Activated naive CD4-positive, alpha-beta T cell treated with anti-CD3 and anti-CD28 coated beads for 36 hours (primary cell): ENCODE results near the gene THSD4. TPM values are rescaled to one million over a fixed set of nuclear protein-coding genes. Genes with fewer than 3 reads are reported as not detected.
"Not testable (repeated sequence)": the region's sequence is repeated elsewhere in the genome, so short reads cannot be mapped to it uniquely, and the experiment has no call there.

ENCODE experiments used
- CTCF ChIA-PET: fragments of 350-600 bp; sonication (Branson Sonifier 250); formaldehyde crosslinking; loops from one replicate; lab custom pipeline; 2021; ENCODE audit warnings: antibody characterized with exemption; lab: Charles Lee
- DNase-seq: peaks from one replicate; pipeline ENCODE4 v3.0.0-alpha.2; 2020
- H3K27ac Mint-ChIP-seq: one replicate; pipeline ENCODE4 v1.8.0; 2021; ENCODE audit warnings: mild to moderate bottlenecking, mixed read lengths
- H3K27me3 Mint-ChIP-seq: one replicate; pipeline ENCODE4 v1.8.0; 2021; ENCODE audit warnings: low read depth, mixed read lengths
- H3K36me3 Mint-ChIP-seq: one replicate; pipeline ENCODE4 v1.8.0; 2021; ENCODE audit warnings: low read depth, mixed read lengths
- H3K4me1 Mint-ChIP-seq: one replicate; pipeline ENCODE4 v1.8.0; 2021; ENCODE audit warnings: low read depth, mixed read lengths
- H3K4me3 Mint-ChIP-seq: one replicate; pipeline ENCODE4 v1.8.0; 2021; ENCODE audit warnings: mild to moderate bottlenecking, moderate library complexity, mixed read lengths
- H3K9me3 Mint-ChIP-seq: one replicate; pipeline ENCODE4 v1.8.0; 2021; ENCODE audit warnings: mixed read lengths
- intact Hi-C: fragments of 100-400 bp; cut with micrococcal nuclease; formaldehyde crosslinking; loops from one replicate; pipeline ENCODE4 v1.15.1; 2023
- total RNA-seq, 2 experiments: library from RNA; stranded (reverse); gene quantifications; one replicate each; pipeline ENCODE4 v1.2.3, GENCODE V29; 2021

Gene THSD4
- total RNA-seq, 2 experiments from 2014 or later: not detected

DNA sequence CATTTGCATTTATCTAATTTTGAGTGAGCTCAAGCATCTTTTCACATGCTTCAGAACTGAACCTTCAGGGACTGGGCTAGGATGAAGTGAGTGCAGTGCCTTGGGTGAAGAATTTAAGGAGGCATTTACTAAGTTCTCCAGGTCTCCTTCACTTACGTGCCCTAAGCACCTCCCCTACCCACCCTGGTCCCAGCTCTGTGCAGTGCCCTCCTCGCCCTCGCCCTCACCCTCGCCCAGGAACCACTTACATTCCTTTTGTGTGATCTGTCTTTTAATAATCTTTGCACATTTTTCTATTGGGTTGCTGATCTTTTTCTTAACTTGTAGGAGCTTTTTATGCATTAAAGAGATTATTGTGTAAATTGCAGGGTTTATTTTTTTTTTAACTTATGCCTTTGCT lies 322.6 kb downstream of the THSD4 start:
- H3K4me1 Mint-ChIP-seq: no peaks in the 10 kb centered on the region
- no peak overlapping the region for H3K4me3 Mint-ChIP-seq
- CTCF ChIA-PET: interaction anchor here (1.4 to 2.0 kb wide), 2 partner anchors 51 kb away, joined by 3 to 7 read pairs; no protein-coding TSS in a partner anchor
- intact Hi-C loops: no loop called here
- no peaks in the 10 kb centered on the region for H3K36me3 Mint-ChIP-seq
- H3K27me3 Mint-ChIP-seq: no peaks in the 10 kb centered on the region
- H3K9me3 Mint-ChIP-seq: no peaks in the 10 kb centered on the region
- DNase-seq: no peak
- H3K27ac Mint-ChIP-seq: no peak overlapping the region

DNA sequence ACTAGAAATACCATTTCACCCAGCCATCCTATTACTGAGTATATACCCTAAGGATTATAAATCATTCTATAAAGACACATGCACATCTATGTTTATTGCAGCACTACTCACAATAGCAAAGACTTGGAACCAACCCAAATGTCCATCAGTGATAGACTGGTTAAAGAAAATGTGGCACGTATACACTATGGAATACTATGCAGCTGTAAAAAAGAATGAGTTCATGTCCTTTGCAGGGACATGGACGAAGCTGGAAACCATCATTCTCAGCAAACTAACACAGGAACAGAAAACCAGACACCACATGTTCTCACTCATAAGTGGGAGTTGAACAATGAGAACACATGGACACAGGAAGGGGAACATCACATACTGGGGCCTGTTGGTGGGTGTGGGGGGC lies 324.2 kb downstream of the THSD4 start:
- DNase-seq, H3K27ac Mint-ChIP-seq, H3K9me3 Mint-ChIP-seq, H3K4me3 Mint-ChIP-seq, intact Hi-C loops, H3K4me1 Mint-ChIP-seq, H3K27me3 Mint-ChIP-seq, H3K36me3 Mint-ChIP-seq: not testable (repeated sequence)
- CTCF ChIA-PET: interaction anchor here (1.0 to 2.9 kb wide), 4 partner anchors 53 to 766 kb away, joined by 3 to 19 read pairs (median 3); no protein-coding TSS in a partner anchor

DNA sequence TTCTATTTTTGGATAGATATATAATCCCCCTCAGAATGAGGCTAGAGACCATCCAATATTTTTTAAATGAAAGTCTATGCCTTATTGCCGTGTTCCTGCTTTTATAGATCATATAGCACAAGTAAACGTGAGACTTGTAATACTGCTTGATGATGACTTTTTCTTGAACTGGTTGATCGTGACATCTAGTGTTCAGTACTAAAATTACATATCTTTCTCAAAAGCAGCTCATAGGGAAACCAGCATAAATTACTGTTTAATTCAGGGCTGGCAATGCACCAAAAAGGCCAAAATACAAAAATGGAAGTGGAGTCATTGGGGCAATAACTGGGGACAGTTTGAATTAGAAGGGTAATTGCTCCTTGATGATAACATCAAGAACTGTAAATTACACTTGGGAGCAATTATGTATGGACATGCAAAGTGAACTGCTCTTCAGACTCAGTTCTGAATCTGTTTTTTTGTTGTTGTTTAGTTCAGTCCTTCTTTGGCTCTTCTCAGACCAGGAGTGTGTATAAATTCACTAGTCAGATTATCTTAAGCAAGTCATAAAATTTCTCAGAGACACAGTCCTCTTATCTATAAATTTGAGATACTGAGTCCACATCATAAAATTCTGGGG lies 325.3 kb downstream of the THSD4 start:
- no peaks in the 10 kb centered on the region for H3K36me3 Mint-ChIP-seq
- no peaks in the 10 kb centered on the region for H3K9me3 Mint-ChIP-seq
- no peaks in the 10 kb centered on the region for H3K27me3 Mint-ChIP-seq
- H3K4me3 Mint-ChIP-seq: no peak overlapping the region
- intact Hi-C loops: loop anchor here (1.0 to 5.0 kb wide), 5 partner anchors 325 to 768 kb away; partner anchors contain the start of gene THSD4
- no peak for DNase-seq
- no peak overlapping the region for H3K27ac Mint-ChIP-seq
- CTCF ChIA-PET: interaction anchor here (0.6 to 2.9 kb wide), 9 partner anchors 9 to 767 kb away, joined by 3 to 19 read pairs (median 3); partner anchors contain the start of gene THSD4
- no peaks in the 10 kb centered on the region for H3K4me1 Mint-ChIP-seq

DNA sequence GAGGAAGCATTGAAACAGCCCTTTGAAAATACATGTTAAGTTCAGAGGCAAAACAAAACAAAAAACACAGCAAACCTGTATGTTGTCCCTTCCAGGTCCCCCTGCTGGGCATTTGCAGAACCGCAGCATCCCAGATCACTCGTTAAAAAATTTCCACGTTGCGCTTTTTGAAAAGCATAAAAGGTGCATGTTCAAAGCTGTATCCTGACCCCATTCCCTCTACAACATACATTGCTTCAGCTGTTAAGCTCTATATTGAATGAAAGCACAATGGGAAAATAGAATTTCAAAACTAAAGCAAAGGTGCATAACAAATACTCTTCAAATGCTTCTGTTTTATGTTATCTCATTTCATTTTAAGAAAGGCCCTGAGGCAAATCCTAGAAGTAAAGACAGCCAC lies 328.3 kb downstream of the THSD4 start:
- Mint-ChIP-seq H3K27me3 (peaks cover 5% of the 10 kb centered on the region), H3K4me3 (no peak overlapping the region), H3K4me1 (no peaks in the 10 kb centered on the region), H3K9me3 (no peaks in the 10 kb centered on the region), H3K36me3 (no peaks in the 10 kb centered on the region), H3K27ac (no peak overlapping the region)
- intact Hi-C loops: loop anchor here (1.0 to 5.0 kb wide), 2 partner anchors 57 to 771 kb away; no protein-coding TSS in a partner anchor
- peak; percentile 57 for DNase-seq
- CTCF ChIA-PET: interaction anchor here (0.6 to 2.9 kb wide), 6 partner anchors 46 to 366 kb away, joined by 3 to 12 read pairs (median 3); partner anchors contain the start of gene THSD4

DNA sequence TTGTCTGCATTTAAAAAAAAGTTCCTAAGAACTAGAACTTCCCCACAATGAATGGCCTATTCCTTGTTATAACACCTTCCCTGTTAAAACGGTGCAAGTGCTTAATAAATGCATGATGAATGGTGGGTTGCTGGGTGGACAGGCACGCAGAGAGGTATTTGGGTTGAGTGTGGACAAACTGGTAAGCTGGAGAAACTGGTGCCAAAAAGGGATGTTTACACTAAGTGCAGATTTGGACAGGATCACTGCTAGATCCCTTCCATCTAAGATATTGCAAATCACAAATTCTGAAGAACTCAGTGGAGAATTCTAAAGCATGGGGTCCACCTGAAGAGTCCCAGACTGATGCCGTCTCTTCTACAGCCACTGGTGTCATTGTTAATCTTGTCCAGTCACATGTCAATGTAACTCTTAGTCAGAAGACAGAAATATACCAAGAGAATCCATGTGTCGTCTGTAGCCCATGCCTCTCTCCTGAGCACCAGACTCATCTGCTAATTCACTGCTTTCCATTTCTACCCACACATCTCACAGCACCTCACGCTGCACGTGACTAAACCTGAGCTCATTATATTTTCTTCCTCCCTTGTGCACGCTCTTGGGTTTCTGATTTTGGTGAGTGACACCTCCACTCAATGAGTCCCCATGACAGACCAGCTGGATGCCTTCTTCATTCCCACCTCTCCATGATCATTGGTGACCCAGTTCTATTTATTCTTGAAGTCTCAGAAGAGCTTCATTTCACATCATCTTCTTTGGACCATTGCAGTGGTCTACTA lies 328.9 kb downstream of the THSD4 start:
- no peak overlapping the region for H3K4me3 Mint-ChIP-seq
- intact Hi-C loops: loop anchor here (5.0 kb wide), 1 partner anchor 772 kb away; no protein-coding TSS in a partner anchor
- CTCF ChIA-PET: interaction anchor here (0.6 to 2.9 kb wide), 7 partner anchors 16 to 357 kb away, joined by 3 to 12 read pairs (median 4); partner anchors contain the start of gene THSD4
- H3K9me3 Mint-ChIP-seq: no peaks in the 10 kb centered on the region
- H3K27me3 Mint-ChIP-seq: peaks cover 5% of the 10 kb centered on the region
- no peak overlapping the region for H3K27ac Mint-ChIP-seq
- no peaks in the 10 kb centered on the region for H3K36me3 Mint-ChIP-seq
- no peak for DNase-seq
- H3K4me1 Mint-ChIP-seq: no peaks in the 10 kb centered on the region

DNA sequence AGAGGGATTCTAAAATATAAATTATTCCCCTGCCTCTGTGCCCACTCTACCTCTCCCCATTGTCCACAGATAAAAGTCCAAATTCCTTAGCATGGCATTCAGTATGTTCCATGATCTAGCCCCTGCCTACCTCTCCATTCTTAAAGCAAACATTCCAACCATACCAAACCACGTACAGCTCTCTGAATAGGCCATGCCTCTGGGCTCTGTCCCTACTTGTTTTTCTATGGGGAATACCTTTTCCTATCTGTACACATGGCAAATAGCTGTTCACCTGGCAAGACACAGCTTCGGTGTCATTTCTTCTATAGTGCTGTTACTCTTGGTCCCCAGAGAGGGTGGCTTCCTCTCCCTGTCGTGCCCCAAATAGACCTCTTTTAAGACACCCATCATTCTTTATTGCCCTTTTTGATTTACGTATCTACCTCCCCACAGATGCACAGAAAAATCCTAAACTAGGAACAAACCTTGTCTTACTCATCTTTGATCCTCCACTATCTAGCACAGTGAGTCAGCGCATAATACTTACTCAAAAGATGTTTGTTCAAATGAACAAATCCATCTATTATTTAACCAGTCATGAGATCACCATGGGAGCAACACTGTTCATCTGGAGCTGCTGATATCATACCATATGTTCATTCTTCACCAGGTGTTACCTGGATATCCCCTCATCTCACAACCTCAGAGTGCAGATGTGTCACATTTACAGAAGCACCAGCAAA lies 329.8 kb downstream of the THSD4 start:
- Mint-ChIP-seq H3K36me3 (no peaks in the 10 kb centered on the region), H3K27me3 (peaks cover 6% of the 10 kb centered on the region), H3K4me1 (no peaks in the 10 kb centered on the region), H3K9me3 (no peaks in the 10 kb centered on the region), H3K4me3 (no peak overlapping the region), H3K27ac (no peak overlapping the region)
- DNase-seq: no peak
- intact Hi-C loops: loop anchor here (5.0 kb wide), 3 partner anchors 207 to 773 kb away; no protein-coding TSS in a partner anchor
- CTCF ChIA-PET: interaction anchor here (0.9 to 2.9 kb wide), 4 partner anchors 16 to 356 kb away, joined by 3 to 12 read pairs (median 4); no protein-coding TSS in a partner anchor

DNA sequence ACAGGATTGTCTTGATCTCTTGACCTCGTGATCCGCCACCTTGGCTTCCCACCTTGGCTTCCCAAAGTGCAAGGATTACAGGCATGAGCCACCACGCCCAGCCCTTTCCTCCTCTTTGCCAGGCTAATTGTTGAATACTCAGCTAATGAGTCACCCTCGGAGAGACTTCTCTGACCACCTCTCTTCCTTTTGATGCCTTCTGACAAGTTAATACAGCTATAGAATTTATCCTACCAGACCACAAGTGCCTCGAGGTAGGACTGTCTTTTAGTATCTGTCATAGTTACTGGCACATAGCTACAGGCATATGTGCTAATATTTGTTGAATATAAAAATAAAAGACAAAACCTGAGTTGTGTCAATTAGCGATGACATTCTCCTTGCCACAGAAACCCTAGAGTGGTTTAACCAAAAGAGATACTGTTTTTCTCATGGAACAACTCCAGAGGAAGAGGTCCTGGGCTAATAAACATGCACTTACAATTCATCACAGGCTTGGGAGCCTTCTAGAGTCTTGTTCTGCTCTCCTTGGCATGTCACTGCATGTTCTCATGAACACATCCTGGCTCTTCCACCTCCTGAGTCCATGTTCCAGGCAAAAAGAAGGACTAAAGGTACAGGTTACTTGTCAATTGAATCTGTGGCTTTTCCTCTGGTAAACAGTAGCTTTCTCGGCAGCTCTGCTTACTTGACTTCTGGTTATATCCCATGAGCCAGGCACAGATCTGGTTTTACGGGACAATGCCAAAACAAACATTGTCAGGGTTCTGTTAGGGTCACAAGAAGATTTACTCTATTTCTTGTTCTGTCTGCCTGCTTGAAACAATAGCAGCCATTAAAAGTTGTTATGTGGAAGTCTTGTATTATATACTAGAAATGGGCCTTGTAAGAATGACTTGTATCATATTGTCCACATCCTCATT lies 332.3 kb downstream of the THSD4 start:
- intact Hi-C loops: loop anchor here (1.0 to 5.0 kb wide), 4 partner anchors 205 to 710 kb away; no protein-coding TSS in a partner anchor
- peaks cover 9% of the 10 kb centered on the region for H3K27me3 Mint-ChIP-seq
- CTCF ChIA-PET: interaction anchor here (0.6 to 0.8 kb wide), 2 partner anchors 14 to 147 kb away, joined by 3 read pairs; no protein-coding TSS in a partner anchor

DNA sequence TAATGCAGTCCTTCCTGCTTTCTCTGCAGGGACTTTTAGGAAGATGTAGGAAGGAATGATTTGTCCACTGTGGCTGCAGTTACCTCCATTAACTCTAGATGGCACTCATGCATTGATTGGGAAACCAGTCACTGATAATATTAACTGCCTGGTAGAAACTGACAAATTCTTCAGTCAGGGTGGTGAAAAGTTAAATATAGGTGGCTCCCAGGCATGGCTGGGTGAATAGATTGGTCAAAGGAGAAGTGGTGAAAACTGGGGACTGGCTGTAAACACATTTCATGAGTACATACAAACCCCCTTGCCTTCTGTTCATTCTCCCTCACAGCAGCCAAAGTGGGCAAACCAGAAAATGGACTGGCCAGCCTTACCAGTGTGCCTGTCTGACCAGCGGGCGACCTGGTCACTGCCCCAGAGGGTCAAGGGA lies 333.4 kb downstream of the THSD4 start:
- Mint-ChIP-seq H3K27ac (no peak overlapping the region), H3K9me3 (no peaks in the 10 kb centered on the region), H3K4me3 (no peak overlapping the region), H3K4me1 (no peaks in the 10 kb centered on the region), H3K36me3 (no peaks in the 10 kb centered on the region), H3K27me3 (peaks cover 12% of the 10 kb centered on the region)
- CTCF ChIA-PET: interaction anchor here (1.0 kb wide), 1 partner anchor 280 kb away, joined by 3 read pairs; no protein-coding TSS in a partner anchor
- intact Hi-C loops: loop anchor here (1.0 to 5.0 kb wide), 4 partner anchors 204 to 709 kb away; no protein-coding TSS in a partner anchor
- DNase-seq: peak; percentile 8

More for the DNA sequence above, 332.3 kb downstream of the THSD4 start:
- H3K9me3 Mint-ChIP-seq: no peaks in the 10 kb centered on the region
- H3K27ac Mint-ChIP-seq: no peak overlapping the region
- H3K36me3 Mint-ChIP-seq: no peaks in the 10 kb centered on the region
- no peaks in the 10 kb centered on the region for H3K4me1 Mint-ChIP-seq
- no peak for DNase-seq
- no peak overlapping the region for H3K4me3 Mint-ChIP-seq

DNA sequence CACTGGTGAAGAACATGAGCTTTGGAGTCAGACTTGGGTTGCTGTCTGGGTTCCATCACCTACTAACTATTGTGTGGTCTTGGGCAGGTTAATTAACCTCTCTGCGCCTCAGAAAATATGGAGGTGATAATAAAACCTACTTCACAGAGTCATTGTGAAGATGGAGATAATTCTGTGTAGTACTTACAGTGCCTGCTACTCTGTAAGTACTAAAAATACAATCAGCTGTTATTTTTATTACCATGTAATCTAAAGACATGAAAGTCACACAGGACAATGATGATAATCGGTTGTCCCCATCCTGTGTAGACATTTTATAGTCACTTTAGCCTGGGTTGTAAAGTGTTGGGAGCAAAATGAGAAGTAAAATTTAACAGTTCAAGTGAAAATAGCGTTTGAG lies 334.1 kb downstream of the THSD4 start:
- Mint-ChIP-seq H3K4me1 (no peaks in the 10 kb centered on the region), H3K36me3 (no peaks in the 10 kb centered on the region), H3K27me3 (peaks cover 12% of the 10 kb centered on the region), H3K4me3 (no peak overlapping the region), H3K9me3 (no peaks in the 10 kb centered on the region), H3K27ac (no peak overlapping the region)
- CTCF ChIA-PET: interaction anchor here (0.7 to 1.2 kb wide), 5 partner anchors 9 to 280 kb away, joined by 3 to 4 read pairs (median 3); no protein-coding TSS in a partner anchor
- intact Hi-C loops: loop anchor here (2.0 to 5.0 kb wide), 3 partner anchors 203 to 708 kb away; no protein-coding TSS in a partner anchor
- no peak for DNase-seq

DNA sequence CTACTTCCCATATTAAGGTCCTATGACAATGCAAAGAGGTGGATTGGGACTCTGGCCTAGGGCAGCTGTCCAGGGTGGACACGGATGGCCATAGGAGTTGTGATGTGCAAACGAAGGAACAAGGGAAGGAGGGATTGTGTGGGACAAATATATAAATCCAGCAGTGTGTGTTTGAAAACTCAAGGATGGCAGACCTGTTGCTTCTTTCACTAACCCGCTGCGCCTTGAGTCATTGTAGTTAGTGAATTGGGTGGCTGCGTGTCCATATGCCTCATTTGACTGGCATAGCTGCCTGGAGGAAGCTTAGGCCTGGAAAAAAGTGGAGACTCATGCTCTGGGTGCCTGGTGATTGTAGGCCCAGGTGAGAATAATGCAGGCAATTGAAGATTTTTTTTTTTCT lies 334.7 kb downstream of the THSD4 start:
- no peak for DNase-seq
- CTCF ChIA-PET: interaction anchor here (0.7 to 1.2 kb wide), 5 partner anchors 9 to 279 kb away, joined by 3 to 4 read pairs (median 3); no protein-coding TSS in a partner anchor
- intact Hi-C loops: loop anchor here (2.0 to 5.0 kb wide), 3 partner anchors 202 to 707 kb away; no protein-coding TSS in a partner anchor
- Mint-ChIP-seq H3K27ac (no peak overlapping the region), H3K36me3 (no peaks in the 10 kb centered on the region), H3K4me1 (no peaks in the 10 kb centered on the region), H3K9me3 (no peaks in the 10 kb centered on the region), H3K4me3 (no peak overlapping the region), H3K27me3 (peaks cover 12% of the 10 kb centered on the region)
